ENCODE results near the gene KIAA0825.

The KIAA0825 gene

GRCh38 chr5:94618493-94619328 is at the start of gene KIAA0825, which contains the start of gene SLF1:
Gene KIAA0825, minus strand, starts transcription at chr5:94618604. Its CDS starts 81,478 bp downstream, at chr5:94537126.
Gene SLF1, plus strand, starts transcription at chr5:94618669. Its CDS starts 10,142 bp downstream, at chr5:94628811.
- in situ Hi-C loops (cut with MboI; ENCODE audit: low sequenced_read_pairs): no loop called here

GRCh38 chr5:94667937-94668336 is 49.5 kb upstream of the KIAA0825 start:
- in situ Hi-C loops (cut with MboI; ENCODE audit: low sequenced_read_pairs): no loop called here

DNA sequence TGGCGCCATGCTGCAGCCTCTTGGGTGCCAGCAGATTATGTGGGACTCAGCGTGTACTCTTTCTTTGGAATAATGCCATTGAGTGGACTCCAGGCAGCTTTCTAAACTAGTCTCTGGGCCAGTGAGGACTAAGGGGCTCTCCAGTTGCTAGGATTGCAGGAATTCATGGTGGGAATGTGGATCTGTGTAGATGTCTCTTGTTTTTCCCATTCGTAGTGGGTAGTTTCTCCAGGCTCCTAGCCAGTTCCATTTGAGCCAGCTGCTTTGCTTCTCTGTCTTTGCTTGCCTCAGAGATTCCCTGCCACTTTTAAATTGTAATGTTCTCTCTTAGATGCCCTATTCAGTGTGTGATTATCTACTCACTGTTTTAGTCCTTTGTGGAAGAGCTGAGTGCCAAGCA is 42.7 kb upstream of the KIAA0825 start:
- in situ Hi-C loops (cut with MboI; ENCODE audit: low sequenced_read_pairs): no loop called here

DNA sequence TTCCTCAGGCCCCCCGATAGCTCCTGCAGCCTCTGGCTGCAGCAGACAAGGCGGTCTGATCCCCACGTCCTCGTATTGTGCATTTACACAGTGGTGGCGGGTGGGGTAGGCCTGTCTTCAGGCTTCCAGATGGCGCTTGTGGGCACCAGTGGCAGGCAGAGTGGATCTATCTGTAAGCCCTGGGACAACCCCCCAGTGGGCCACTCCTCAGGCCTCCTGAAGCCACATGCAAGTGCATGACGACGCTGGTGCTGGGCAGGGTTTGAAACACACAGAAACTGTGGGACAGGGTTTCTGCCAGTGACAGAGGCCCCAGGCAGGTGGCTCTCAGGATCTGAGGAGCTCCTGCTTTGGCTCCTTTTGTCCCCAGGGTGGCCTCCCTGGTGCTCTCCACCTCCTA is 42.1 kb upstream of the KIAA0825 start:
- in situ Hi-C loops (cut with MboI; ENCODE audit: low sequenced_read_pairs): no loop called here

GRCh38 chr5:94658272-94658671 is 39.9 kb upstream of the KIAA0825 start:
- in situ Hi-C loops (cut with MboI; ENCODE audit: low sequenced_read_pairs): no loop called here

DNA sequence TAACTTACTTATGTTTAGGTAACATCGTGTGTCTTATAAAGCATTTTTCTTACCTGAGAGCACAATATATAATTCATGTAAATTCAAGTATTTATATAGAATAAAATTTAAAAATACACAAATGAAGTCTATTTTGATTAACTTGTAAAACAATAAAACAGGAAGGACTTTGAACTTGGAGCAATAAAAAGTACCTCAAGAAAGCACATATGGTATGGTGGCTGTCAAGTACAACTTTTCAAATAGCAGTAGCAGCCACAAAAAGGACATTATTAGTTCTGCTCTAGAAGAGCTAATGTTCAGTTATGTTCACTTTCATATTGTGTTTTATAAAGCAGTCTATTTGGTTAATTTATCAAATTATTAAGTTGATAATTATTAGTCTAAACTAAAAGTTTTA is 31.5 kb upstream of the KIAA0825 start:
- in situ Hi-C loops (cut with MboI; ENCODE audit: low sequenced_read_pairs): no loop called here

DNA sequence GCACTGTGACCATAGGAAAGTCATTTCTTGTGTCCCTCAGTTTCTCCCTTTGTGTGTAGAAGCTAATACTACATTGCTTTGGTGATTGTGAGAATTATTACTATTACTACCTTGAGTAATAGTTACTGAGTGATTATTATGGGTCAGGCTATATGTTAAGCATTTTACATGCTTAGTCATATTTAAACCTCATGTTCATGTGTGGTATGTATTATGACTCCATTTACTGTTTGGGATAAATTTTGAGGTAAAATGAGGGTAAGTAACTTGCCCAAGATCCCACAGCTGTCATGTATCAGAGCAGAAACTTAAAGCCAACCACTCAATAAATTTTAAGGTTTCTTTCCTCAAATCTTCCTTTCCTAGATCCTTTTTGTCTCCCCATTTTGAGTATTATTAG is 28.4 kb upstream of the KIAA0825 start:
- in situ Hi-C loops (cut with MboI; ENCODE audit: low sequenced_read_pairs): no loop called here

GRCh38 chr5:94645053-94645452 is 26.6 kb upstream of the KIAA0825 start:
- in situ Hi-C loops (cut with MboI; ENCODE audit: low sequenced_read_pairs): no loop called here

- in situ Hi-C loops (cut with MboI; ENCODE audit: low sequenced_read_pairs): no loop called here
These were observed 21.8 kb upstream of the KIAA0825 start for GRCh38 chr5:94640176-94640575.

GRCh38 chr5:94632024-94632423 is 13.6 kb upstream of the KIAA0825 start:
- in situ Hi-C loops (cut with MboI; ENCODE audit: low sequenced_read_pairs): no loop called here

DNA sequence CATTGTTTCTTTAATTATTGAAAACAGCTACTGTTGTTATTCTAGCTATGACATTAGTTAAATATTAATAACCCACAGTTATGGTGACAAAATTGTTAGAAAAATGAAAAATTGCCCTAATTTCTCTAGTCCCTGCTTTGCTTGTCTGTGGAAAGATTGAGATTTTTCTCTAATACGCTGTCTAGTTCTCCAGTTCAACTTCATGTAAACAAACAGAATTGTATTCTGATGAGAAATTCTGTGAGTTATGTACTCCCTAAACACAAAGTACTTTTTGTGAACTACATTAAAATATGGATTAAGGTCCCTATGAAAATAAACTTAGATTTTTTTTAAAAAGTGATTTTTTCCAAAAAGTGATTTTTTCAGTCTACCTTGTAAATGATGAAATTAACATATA is 8.8 kb upstream of the KIAA0825 start:
- in situ Hi-C loops (cut with MboI; ENCODE audit: low sequenced_read_pairs): no loop called here

- in situ Hi-C loops (cut with MboI; ENCODE audit: low sequenced_read_pairs): no loop called here
These were observed 5.5 kb upstream of the KIAA0825 start for GRCh38 chr5:94623877-94624276.

GRCh38 chr5:94623011-94623410 is 4.6 kb upstream of the KIAA0825 start:
- in situ Hi-C loops (cut with MboI; ENCODE audit: low sequenced_read_pairs): no loop called here

DNA sequence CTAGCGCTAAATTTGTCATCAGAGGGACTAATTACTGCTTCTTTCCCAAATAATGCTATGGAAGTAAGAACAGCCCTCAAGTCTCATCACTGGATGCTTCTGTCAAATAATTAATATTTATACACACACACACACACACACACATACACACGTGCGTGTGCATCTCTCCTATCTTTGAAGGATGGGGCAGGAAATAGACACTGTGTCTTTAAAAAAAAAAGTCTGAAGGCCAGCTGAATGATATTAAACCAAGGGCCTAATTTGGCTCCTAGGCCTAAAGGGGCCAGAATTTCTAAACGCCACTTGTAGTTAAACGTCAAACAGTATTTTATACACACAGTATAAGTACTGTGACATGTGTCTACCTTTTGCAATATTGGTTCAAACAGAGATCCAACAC is 3.4 kb upstream of the KIAA0825 start:
- in situ Hi-C loops (cut with MboI; ENCODE audit: low sequenced_read_pairs): no loop called here

DNA sequence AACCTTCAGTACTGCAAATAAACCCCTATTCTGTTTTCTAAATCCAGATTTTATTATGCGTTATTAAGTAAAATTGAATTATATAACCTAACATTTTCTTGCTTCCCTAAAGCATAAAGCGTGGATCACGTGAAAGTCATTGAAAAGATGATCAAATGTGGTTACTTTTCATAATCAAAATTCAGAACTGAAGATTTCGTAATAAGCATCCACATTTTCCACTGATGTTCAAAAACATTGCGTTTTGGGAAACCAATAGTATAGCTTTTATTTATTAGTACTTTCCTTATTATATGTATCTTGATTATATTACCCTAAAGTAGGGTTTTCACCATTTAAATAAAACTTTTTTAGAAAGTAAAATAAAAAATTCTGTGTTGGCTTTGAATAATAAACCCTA is 1.9 kb upstream of the KIAA0825 start:
- in situ Hi-C loops (cut with MboI; ENCODE audit: low sequenced_read_pairs): no loop called here

DNA sequence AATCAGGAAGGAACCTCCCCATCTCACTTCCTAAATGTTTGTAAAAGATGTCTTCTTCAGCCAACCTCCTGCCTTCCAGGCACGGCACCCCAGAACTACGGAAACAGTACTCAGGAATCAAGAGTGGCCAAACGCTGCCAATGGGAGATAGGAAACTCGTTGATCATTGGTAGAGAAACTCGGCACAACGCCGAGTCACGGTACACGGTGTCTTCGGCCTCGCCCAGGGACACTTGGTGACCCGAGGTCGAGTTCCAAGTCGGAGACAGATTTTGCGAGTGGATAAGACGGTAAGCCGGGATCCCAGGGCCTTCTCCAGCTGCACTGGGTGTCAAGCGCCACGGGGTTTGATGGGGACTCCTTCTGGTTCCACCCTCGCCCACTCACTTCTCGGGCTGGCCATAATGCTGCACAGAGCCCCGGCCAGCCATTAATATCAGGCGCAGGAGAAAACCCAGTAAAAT is 343 bp downstream of the KIAA0825 start:
- in situ Hi-C loops (cut with MboI; ENCODE audit: low sequenced_read_pairs): no loop called here

DNA sequence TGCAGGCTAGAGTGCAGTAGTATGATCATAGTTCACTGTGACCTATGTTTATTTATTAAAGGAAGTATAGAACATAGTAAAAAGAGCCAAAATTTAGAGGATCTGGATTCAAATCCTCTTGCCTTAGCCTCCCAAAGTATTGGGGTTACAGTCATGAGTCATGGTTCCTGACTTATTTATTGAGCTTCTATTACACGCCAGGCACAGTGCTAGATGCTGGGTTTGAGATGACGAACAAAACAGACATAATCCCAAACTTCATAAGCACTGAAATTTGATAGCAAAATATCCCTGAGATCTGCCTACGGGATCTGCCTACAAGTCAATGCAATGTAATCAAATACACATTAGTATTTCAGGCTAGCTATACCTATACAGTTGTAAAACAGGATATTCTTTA is 2.5 kb downstream of the KIAA0825 start:
- in situ Hi-C loops (cut with MboI; ENCODE audit: low sequenced_read_pairs): no loop called here

DNA sequence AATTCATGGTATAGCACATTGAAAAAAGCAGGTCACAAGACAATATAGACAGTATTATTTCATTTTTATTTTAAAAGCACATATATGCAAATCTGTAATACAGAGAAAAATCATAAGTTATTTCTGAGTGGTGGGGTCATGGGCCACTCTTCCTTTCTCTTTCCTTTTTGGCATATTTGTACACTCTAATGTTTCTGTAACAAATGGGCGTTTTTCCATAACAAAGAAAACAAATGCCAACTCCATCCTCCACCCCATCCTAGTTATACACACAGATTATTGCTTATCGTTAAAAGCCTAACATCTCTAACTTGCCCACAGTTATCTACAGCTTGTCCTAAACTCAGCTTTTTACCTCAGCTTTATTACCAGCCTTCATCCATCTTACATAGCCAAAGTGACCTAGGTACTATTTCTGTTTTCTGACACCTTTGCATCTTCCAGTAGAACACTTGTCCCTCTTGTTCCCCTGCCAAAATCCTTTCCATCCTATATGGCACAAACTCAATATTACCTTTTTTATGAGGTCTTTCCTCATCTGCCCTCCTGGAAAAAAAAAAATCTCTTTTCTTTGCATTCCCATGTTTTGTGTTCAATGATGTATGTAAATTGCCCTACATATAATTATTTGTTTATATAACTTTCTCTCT is 4.1 kb downstream of the KIAA0825 start:
- in situ Hi-C loops (cut with MboI; ENCODE audit: low sequenced_read_pairs): no loop called here

- in situ Hi-C loops (cut with MboI; ENCODE audit: low sequenced_read_pairs): no loop called here
These were observed 4.8 kb downstream of the KIAA0825 start for GRCh38 chr5:94613583-94613982.

GRCh38 chr5:94595281-94595840 is 23.0 kb downstream of the KIAA0825 start:
- in situ Hi-C loops (cut with MboI; ENCODE audit: low sequenced_read_pairs): no loop called here

DNA sequence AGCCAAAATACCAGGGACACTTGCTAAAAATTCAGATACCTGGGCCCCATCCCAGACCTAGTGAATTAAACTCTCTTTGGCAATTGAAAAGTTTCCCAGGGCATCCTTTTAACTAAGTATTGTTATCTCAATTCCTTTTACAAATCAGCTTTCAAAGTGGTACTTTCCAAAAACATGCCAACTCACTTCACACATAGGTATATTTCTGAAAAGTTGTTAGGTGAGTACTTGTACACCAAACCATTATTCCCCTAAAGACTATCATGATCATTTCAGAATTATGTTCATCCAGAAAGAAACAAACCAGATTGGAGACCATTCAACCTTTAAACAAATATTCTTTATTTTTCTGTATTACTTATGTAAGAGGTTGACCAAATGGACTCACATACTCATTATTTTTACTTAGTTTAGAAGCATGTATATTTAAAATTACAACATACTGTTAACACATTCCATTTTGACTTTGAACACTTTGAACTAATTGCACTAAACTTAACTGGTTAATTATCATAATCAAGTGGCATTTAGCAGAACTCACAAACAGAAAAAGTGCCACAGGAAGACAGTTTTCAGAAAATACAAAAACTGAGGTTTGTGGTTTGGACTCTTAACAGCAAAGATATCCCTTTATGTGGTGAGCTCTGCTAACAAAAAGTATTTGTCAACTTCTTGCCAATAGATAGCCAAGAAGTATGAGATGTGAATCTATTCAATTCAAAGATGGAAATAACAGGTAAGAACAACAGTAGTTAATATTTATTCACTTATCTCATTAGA is 40.7 kb downstream of the KIAA0825 start:
- in situ Hi-C loops (cut with MboI; ENCODE audit: low sequenced_read_pairs): no loop called here

All from HL-60/S4 treated with phorbol 12-myristate 13-acetate at 8.2 ng/mL for 4 days and 3 days (cell line).